MCF 10A (cell line): Measurements from ENCODE around the gene SLC47A1. TPM values are rescaled to one million over a fixed set of nuclear protein-coding genes. Genes with fewer than 3 reads are reported as not detected.

Experiments used
- BruUV-seq: library from RNA; stranded (reverse); fragments of 400-500 nt; replicated peaks from 2 replicates; lab custom pipeline; 2021; lab: Mats Ljungman, UMichigan
- CTCF ChIA-PET: fragments of 300-600 bp; sonication (Branson Sonifier 250); formaldehyde crosslinking; extraction: SDS; loops from one replicate; lab custom pipeline; 2021; ENCODE audit warnings: antibody characterized with exemption, inconsistent platforms; lab: Yijun Ruan, JAX
- POLR2A ChIA-PET: fragments of 300-600, 350-650 bp; sonication (Branson Sonifier 250); formaldehyde crosslinking; extraction: SDS; loops from one replicate; lab custom pipeline; 2020; ENCODE audit warnings: antibody characterized with exemption, inconsistent platforms; lab: Yijun Ruan, JAX
- DNase-seq: peaks from one replicate; pipeline ENCODE4 v3.0.0-alpha.2; 2018; ENCODE audit not compliant: unreplicated experiment
- H3K27ac Mint-ChIP-seq: one replicate; pipeline ENCODE4 v1.8.0; 2022; ENCODE audit warnings: mild to moderate bottlenecking, low read depth, mixed read lengths; ENCODE audit not compliant: unreplicated experiment
- H3K27me3 Mint-ChIP-seq: one replicate; pipeline ENCODE4 v1.8.0; 2022; ENCODE audit warnings: mixed read lengths; ENCODE audit not compliant: insufficient read depth, unreplicated experiment
- H3K36me3 Mint-ChIP-seq: one replicate; pipeline ENCODE4 v1.8.0; 2022; ENCODE audit warnings: mild to moderate bottlenecking, moderate library complexity, mixed read lengths; ENCODE audit not compliant: insufficient read depth, unreplicated experiment
- H3K4me1 Mint-ChIP-seq: one replicate; pipeline ENCODE4 v1.8.0; 2022; ENCODE audit warnings: mixed read lengths; ENCODE audit not compliant: insufficient read depth, unreplicated experiment
- H3K4me3 Mint-ChIP-seq: one replicate; pipeline ENCODE4 v1.8.0; 2022; ENCODE audit warnings: mild to moderate bottlenecking, moderate library complexity, mixed read lengths; ENCODE audit not compliant: unreplicated experiment
- H3K9me3 Mint-ChIP-seq: one replicate; pipeline ENCODE4 v1.8.0; 2022; ENCODE audit warnings: mixed read lengths; ENCODE audit not compliant: unreplicated experiment
- intact Hi-C: fragments of 100-400 bp; cut with micrococcal nuclease; formaldehyde crosslinking; loops from 2 replicates; pipeline ENCODE4 v1.14.1; 2022
- total RNA-seq: library from RNA; stranded (reverse); gene quantifications from 2 replicates; pipeline ENCODE4 v1.2.3, GENCODE V29; 2022
- TF ChIP-seq, protein P1 (sequence below): fragments of 200-600 bp; IDR thresholded peaks from one replicate; pipeline ENCODE4 v1.8.0; 2022; ENCODE audit warnings: antibody characterized with exemption, mild to moderate bottlenecking; ENCODE audit not compliant: unreplicated experiment

SLC47A1 gene
- total RNA-seq, 1 experiment from 2014 or later: 1.1 TPM

GRCh38 chr17:19544366-19544765 lies 10.7 kb downstream of the SLC47A1 start:
- Mint-ChIP-seq H3K27ac (no peak overlapping the region), H3K4me3 (no peak overlapping the region), H3K4me1 (no peaks in the 10 kb centered on the region), H3K9me3 (no peaks in the 10 kb centered on the region), H3K36me3 (no peaks in the 10 kb centered on the region), H3K27me3 (no peaks in the 10 kb centered on the region)
- TF ChIP-seq, protein P1, sequence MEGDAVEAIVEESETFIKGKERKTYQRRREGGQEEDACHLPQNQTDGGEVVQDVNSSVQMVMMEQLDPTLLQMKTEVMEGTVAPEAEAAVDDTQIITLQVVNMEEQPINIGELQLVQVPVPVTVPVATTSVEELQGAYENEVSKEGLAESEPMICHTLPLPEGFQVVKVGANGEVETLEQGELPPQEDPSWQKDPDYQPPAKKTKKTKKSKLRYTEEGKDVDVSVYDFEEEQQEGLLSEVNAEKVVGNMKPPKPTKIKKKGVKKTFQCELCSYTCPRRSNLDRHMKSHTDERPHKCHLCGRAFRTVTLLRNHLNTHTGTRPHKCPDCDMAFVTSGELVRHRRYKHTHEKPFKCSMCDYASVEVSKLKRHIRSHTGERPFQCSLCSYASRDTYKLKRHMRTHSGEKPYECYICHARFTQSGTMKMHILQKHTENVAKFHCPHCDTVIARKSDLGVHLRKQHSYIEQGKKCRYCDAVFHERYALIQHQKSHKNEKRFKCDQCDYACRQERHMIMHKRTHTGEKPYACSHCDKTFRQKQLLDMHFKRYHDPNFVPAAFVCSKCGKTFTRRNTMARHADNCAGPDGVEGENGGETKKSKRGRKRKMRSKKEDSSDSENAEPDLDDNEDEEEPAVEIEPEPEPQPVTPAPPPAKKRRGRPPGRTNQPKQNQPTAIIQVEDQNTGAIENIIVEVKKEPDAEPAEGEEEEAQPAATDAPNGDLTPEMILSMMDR: no peak
- intact Hi-C loops: no loop called here
- CTCF ChIA-PET: no interaction called here
- BruUV-seq: no TSS peak
- no peak for DNase-seq
- POLR2A ChIA-PET: no interaction called here

GRCh38 chr17:19546289-19547065 lies 12.8 kb downstream of the SLC47A1 start:
- CTCF ChIA-PET: interaction anchor here (0.7 to 1.1 kb wide), 3 partner anchors 9 to 166 kb away, joined by 3 to 4 read pairs (median 3); no protein-coding TSS in a partner anchor
- POLR2A ChIA-PET: interaction anchor here (0.7 to 0.8 kb wide), 2 partner anchors 102 to 262 kb away, joined by 3 read pairs; partner anchors contain the start of gene ALDH3A2
- intact Hi-C loops: no loop called here
- Mint-ChIP-seq H3K27ac (no peak overlapping the region), H3K9me3 (no peaks in the 10 kb centered on the region), H3K27me3 (no peaks in the 10 kb centered on the region), H3K4me1 (no peaks in the 10 kb centered on the region), H3K36me3 (no peaks in the 10 kb centered on the region), H3K4me3 (no peak overlapping the region)
- TF ChIP-seq, protein P1: no peak
- no TSS peak for BruUV-seq
- no peak for DNase-seq

GRCh38 chr17:19549746-19550623 lies 16.3 kb downstream of the SLC47A1 start:
- intact Hi-C loops: no loop called here
- BruUV-seq: no TSS peak
- ChIA-PET CTCF (interaction anchor here (0.6 to 1.1 kb wide), 3 partner anchors 13 to 106 kb away, joined by 3 read pairs; no protein-coding TSS in a partner anchor), POLR2A (interaction anchor here (0.7 kb wide), 1 partner anchor 20 kb away, joined by 3 read pairs; no protein-coding TSS in a partner anchor)
- Mint-ChIP-seq H3K9me3 (no peaks in the 10 kb centered on the region), H3K36me3 (no peaks in the 10 kb centered on the region), H3K4me1 (no peaks in the 10 kb centered on the region), H3K27ac (no peak overlapping the region), H3K27me3 (peaks cover 12% of the 10 kb centered on the region), H3K4me3 (no peak overlapping the region)
- DNase-seq: no peak
- TF ChIP-seq, protein P1: no peak

GRCh38 chr17:19551165-19551564 lies 17.5 kb downstream of the SLC47A1 start:
- no peak overlapping the region for H3K27ac Mint-ChIP-seq
- peaks cover 20% of the 10 kb centered on the region for H3K27me3 Mint-ChIP-seq
- no TSS peak for BruUV-seq
- no peak for DNase-seq
- CTCF ChIA-PET: no interaction called here
- no peaks in the 10 kb centered on the region for H3K4me1 Mint-ChIP-seq
- POLR2A ChIA-PET: no interaction called here
- H3K9me3 Mint-ChIP-seq: no peaks in the 10 kb centered on the region
- TF ChIP-seq, protein P1: no peak
- intact Hi-C loops: no loop called here
- no peaks in the 10 kb centered on the region for H3K36me3 Mint-ChIP-seq
- no peak overlapping the region for H3K4me3 Mint-ChIP-seq
